Hepatocyte (in vitro differentiated cells): ENCODE measurements around the gene CLTA.

Source experiments
- CTCF ChIP-seq: fragments of 200-600 bp; sonication (generic); IDR thresholded peaks from 2 replicates; pipeline ENCODE4 v1.5.1; 2016; ENCODE audit warnings: antibody characterized with exemption, mild to moderate bottlenecking; ENCODE audit not compliant: poor library complexity
- EZH2phosphoT487 ChIP-seq: fragments of 200-600 bp; sonication (generic); IDR thresholded peaks from one replicate; pipeline ENCODE4 v1.6.1; 2018; ENCODE audit warnings: antibody characterized with exemption, mild to moderate bottlenecking, low read depth, moderate library complexity; ENCODE audit not compliant: unreplicated experiment, severe bottlenecking

GRCh38 chr9:36217256-36217968 lies 26.7 kb downstream of the CLTA start:
- TF ChIP-seq CTCF: no peak
- no peak for TF ChIP-seq EZH2phosphoT487
